ENCODE results near the gene BEND6.

BEND6 gene

DNA sequence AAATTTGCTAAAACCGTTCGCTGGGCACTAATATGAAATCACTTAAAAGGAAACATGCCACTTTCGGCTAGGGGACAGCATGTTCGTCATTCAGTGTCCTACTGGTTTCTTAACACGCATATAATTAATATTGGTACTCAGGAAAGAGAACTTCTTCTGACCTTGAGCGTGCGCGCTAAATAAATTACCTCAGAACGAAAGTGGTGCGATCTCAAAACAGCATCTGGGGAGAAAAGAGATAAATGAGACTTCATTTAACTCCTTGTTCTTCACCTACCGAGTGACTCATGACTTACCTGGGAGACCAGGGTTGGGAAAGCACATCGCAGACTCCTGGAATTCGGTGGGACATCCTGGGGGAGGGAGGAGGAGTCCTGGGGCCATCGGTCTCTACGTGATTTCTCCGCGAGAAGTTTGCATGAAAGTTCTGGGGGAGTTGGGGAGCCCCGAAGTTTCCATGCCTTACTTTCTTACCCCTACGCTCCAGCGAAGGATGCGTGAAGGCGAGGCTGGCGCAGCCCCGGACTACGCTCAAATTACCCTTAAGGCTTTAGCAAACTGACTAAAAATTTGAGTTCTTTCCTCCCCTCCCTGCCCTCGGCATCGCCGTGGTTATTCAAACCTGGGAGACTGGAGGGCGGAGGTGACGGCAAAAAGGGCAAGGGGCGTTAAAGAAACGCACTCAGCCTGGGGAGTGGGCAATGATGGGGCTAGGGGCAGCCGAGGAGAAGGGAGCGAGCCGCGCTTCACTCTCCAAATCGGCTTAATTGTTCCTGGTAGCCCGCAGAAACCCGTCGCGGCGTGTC lies 1.1 kb upstream of the BEND6 start:
- TF ChIP-seq CTCF (IDR thresholded peaks at IDR 0.05; ENCODE audit: insufficient read depth, low read length, poor library complexity, severe bottlenecking): no peak
- H3K36me3 ChIP-seq (ENCODE audit: control insufficient read depth, insufficient read depth, low read length): no peaks in the 10 kb centered on the region
- peak; percentile 60 for DNase-seq (ENCODE audit: extremely low read depth, insufficient read length)
- H3K4me3 ChIP-seq (replicated peaks; ENCODE audit: low read depth, low read length): peak overlapping the region; percentile 76
- H3K27me3 ChIP-seq (replicated peaks; ENCODE audit: control insufficient read depth, insufficient read depth, low read length): no peaks in the 10 kb centered on the region

DNA sequence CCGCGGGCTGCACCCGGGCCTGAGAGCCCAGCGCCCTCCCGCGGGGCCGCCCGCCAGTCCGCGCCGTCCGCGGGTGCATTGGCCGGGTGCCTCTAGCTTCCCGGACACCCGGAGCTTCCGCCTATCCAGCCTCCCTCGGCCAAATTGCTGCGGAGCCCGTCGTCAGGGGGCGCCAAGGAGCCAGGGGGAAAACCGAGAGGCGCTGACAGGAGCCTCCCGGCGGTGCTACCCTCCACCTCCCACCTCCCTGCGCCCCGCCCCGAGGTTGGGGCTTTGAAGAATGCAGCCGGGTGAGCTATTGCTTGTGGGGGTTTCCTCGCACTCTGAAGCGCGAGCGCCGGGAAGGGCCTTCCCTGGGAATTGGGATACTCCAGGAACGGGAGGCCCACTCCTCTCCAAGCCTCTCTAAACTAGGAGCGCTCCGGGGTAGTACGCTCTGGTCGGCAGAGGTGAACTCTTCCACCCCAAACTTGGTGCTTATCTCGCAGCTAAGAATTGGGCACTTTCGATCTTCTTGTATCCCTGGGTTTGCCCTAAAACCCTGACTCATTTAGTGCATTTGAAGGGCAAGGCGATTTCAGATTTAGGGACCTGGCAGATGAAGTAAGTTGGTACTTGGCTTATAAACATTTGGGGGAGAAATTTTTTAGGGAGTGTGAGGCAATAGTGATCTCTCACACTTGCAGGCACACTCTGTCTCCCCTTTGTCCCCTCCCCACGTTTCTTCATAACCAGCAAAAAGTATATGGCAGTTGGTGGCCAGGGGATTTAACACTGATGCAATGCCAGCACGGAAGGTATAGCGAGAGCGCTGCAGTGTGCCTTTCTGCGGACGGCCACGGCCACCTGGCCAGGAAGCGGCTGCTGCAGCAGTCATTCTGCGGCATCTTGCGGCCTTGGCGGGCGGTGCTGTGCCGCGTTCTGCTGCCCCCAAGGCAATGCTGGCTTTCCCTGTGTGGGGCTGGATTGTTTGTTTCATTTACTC lies 556 bp downstream of the BEND6 start:
- peak; percentile 91 for DNase-seq (ENCODE audit: extremely low read depth, insufficient read length)
- H3K27me3 ChIP-seq (replicated peaks; ENCODE audit: control insufficient read depth, insufficient read depth, low read length): no peaks in the 10 kb centered on the region
- H3K4me3 ChIP-seq (replicated peaks; ENCODE audit: low read depth, low read length): peak overlapping the region; percentile 76
- no peaks in the 10 kb centered on the region for H3K36me3 ChIP-seq (ENCODE audit: control insufficient read depth, insufficient read depth, low read length)
- TF ChIP-seq CTCF (IDR thresholded peaks at IDR 0.05; ENCODE audit: insufficient read depth, low read length, poor library complexity, severe bottlenecking): peak; percentile 92

- no peak for TF ChIP-seq CTCF (IDR thresholded peaks at IDR 0.05; ENCODE audit: insufficient read depth, low read length, poor library complexity, severe bottlenecking)
- no peak for DNase-seq (ENCODE audit: extremely low read depth, insufficient read length)
Observed at GRCh38 chr6:56956491-56956890, 1.6 kb downstream of the BEND6 start.

DNA sequence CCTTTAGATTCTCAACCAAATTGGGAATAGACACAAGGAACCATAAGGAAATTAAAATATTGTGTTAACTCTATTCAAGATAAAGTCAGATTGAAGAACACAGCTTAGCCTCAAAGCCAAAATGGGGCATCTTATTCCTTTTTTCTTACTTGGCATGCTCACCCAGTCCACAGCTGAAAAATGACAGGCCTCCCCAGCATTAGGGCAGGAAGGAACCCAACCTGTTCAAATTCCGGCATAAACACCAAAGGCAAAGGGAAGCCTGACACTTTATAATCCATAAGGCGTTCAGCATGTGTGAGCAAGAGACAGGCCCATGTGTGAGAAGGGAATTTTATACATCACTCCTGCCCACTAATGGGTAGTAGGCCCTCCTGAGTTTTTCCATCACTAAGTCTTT lies 2.9 kb downstream of the BEND6 start:
- H3K4me3 ChIP-seq (replicated peaks; ENCODE audit: low read depth, low read length): no peak overlapping the region
- H3K27me3 ChIP-seq (replicated peaks; ENCODE audit: control insufficient read depth, insufficient read depth, low read length): no peaks in the 10 kb centered on the region
- H3K36me3 ChIP-seq (ENCODE audit: control insufficient read depth, insufficient read depth, low read length): no peaks in the 10 kb centered on the region
- no peak for TF ChIP-seq CTCF (IDR thresholded peaks at IDR 0.05; ENCODE audit: insufficient read depth, low read length, poor library complexity, severe bottlenecking)
- no peak for DNase-seq (ENCODE audit: extremely low read depth, insufficient read length)

More at GRCh38 chr6:56956491-56956890, 1.6 kb downstream of the BEND6 start:
- Histone ChIP-seq H3K27me3 (replicated peaks; ENCODE audit: control insufficient read depth, insufficient read depth, low read length) (no peaks in the 10 kb centered on the region), H3K4me3 (replicated peaks; ENCODE audit: low read depth, low read length) (no peak overlapping the region), H3K36me3 (ENCODE audit: control insufficient read depth, insufficient read depth, low read length) (no peaks in the 10 kb centered on the region)

- H3K4me3 ChIP-seq (replicated peaks; ENCODE audit: low read depth, low read length): no peak overlapping the region
Observed at GRCh38 chr6:56958481-56958880, 3.6 kb downstream of the BEND6 start.

More at GRCh38 chr6:56958481-56958880, 3.6 kb downstream of the BEND6 start:
- no peak for TF ChIP-seq CTCF (IDR thresholded peaks at IDR 0.05; ENCODE audit: insufficient read depth, low read length, poor library complexity, severe bottlenecking)
- no peak for DNase-seq (ENCODE audit: extremely low read depth, insufficient read length)
- Histone ChIP-seq H3K36me3 (ENCODE audit: control insufficient read depth, insufficient read depth, low read length) (no peaks in the 10 kb centered on the region), H3K27me3 (replicated peaks; ENCODE audit: control insufficient read depth, insufficient read depth, low read length) (no peaks in the 10 kb centered on the region)

All from GM06990 (cell line).